ENCODE results near the gene LAIR2. TPM values are rescaled to one million over a fixed set of nuclear protein-coding genes. Genes with fewer than 3 reads are reported as not detected.

LAIR2 gene
- total RNA-seq, 4 donors from 2014 or later: not detected

DNA sequence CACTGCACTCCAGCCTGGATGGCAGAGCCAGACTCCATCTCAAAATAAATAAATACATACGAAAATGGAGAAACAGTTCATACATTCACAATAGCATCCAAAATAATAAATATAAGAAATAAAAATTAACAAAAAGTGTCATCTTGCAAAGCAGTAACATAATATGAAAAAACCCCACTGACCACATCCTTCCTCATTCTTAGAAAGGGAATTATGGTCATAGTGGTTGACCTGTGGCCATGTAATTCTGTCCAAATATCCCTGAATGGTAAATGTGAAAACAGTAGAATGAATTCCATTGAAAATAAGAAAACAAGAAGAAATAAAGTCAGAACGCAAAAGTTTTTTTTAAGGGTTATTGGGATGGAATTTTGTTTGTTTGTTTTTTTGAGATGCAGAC is 22.6 kb upstream of the LAIR2 start:
- Histone ChIP-seq H3K27me3 (no peaks in the 10 kb centered on the region), H3K4me3 (no peak overlapping the region), H3K4me1 (no peaks in the 10 kb centered on the region), H3K9me3 (no peaks in the 10 kb centered on the region), H3K36me3 (no peaks in the 10 kb centered on the region), H3K27ac (no peak overlapping the region)
- no peak for DNase-seq
- intact Hi-C loops (cut with DNase I; ENCODE audit: low total_unique reads): no loop called here
- TF ChIP-seq, protein P1, sequence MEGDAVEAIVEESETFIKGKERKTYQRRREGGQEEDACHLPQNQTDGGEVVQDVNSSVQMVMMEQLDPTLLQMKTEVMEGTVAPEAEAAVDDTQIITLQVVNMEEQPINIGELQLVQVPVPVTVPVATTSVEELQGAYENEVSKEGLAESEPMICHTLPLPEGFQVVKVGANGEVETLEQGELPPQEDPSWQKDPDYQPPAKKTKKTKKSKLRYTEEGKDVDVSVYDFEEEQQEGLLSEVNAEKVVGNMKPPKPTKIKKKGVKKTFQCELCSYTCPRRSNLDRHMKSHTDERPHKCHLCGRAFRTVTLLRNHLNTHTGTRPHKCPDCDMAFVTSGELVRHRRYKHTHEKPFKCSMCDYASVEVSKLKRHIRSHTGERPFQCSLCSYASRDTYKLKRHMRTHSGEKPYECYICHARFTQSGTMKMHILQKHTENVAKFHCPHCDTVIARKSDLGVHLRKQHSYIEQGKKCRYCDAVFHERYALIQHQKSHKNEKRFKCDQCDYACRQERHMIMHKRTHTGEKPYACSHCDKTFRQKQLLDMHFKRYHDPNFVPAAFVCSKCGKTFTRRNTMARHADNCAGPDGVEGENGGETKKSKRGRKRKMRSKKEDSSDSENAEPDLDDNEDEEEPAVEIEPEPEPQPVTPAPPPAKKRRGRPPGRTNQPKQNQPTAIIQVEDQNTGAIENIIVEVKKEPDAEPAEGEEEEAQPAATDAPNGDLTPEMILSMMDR (IDR thresholded peaks at IDR 0.05): no peak
- no peak for TF ChIP-seq POLR2A (IDR thresholded peaks at IDR 0.05)

DNA sequence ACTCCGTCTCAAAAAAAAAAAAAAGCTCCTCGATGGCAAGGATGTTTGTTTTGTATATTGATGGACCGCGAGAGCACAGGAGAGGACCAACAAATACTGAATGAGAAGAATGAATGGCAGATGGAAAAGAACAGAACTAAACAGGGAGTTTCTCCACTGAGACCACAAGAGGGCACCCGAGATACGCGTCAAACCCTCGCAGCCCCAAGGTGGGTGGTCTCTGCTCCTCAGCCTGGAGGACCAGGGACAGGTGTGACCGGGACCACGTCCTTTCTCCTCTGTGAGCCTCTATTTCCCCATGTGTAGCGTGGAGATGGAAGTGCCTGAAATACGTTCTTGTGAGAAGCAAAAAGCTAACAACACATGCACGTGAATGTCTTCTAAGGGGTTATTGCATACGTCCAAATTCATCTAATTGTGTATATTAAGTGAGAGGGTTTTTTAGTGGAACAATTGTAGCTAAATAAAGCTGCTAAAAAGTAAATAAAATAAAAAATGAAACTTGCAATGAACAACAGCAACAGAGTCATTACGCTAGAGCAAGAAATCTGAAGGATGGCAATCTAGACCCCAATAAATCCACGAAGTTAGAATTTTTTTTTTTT is 21.2 kb upstream of the LAIR2 start:
- intact Hi-C loops (cut with DNase I; ENCODE audit: low total_unique reads): no loop called here
- no peak for DNase-seq
- H3K27ac ChIP-seq: no peak overlapping the region

DNA sequence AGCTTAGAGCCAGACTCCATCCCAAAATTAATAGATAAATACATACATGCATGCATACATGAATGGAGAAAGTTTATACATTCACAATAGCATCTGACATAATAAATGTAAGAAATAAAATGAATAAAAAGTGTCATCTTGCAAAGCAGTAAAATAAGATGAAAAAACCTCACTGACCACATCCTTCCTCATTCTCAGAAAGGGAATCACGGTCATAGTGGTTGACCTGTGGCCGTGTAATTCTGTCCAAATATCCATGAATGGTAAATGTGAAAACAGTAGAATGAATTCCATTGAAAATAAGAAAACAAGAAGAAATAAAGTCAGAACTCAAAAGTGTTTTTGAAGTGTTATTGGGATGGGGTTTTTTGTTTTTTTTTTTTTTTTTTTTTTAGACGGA is 19.7 kb upstream of the LAIR2 start:
- Histone ChIP-seq H3K27ac (no peak overlapping the region), H3K36me3 (no peaks in the 10 kb centered on the region), H3K4me3 (no peak overlapping the region), H3K4me1 (no peaks in the 10 kb centered on the region), H3K9me3 (no peaks in the 10 kb centered on the region), H3K27me3 (no peaks in the 10 kb centered on the region)
- TF ChIP-seq, protein P1 (IDR thresholded peaks at IDR 0.05): no peak
- TF ChIP-seq POLR2A (IDR thresholded peaks at IDR 0.05): no peak
- DNase-seq: no peak
- intact Hi-C loops (cut with DNase I; ENCODE audit: low total_unique reads): no loop called here

More for the DNA sequence above, 21.2 kb upstream of the LAIR2 start:
- Histone ChIP-seq H3K9me3 (no peaks in the 10 kb centered on the region), H3K36me3 (no peaks in the 10 kb centered on the region), H3K27me3 (no peaks in the 10 kb centered on the region), H3K4me3 (no peak overlapping the region), H3K4me1 (no peaks in the 10 kb centered on the region)
- TF ChIP-seq, protein P1 (IDR thresholded peaks at IDR 0.05): peak; percentile 20 to 55 (median 40)
- no peak for TF ChIP-seq POLR2A (IDR thresholded peaks at IDR 0.05)

DNA sequence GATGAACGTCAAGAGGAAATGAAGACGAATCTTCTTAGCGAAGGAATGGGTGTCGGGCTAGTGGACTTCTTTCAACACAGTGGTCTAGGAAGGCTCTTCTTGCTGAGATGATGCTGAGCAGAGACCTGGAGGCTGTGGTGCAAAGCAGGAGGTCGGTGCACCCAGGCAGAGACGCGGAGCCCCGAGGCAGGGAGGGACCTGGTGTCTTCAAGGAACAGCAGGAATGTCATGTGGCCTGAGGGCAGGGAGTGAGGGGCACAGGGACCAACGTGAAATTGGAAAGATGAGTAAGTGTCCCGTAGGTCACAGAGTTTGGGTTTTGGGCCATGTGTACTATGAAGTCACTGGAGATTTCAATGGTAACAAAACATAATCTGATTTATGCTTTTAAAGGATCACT is 18.2 kb upstream of the LAIR2 start:
- Histone ChIP-seq H3K4me1 (no peaks in the 10 kb centered on the region), H3K4me3 (no peak overlapping the region), H3K9me3 (no peaks in the 10 kb centered on the region), H3K27me3 (no peaks in the 10 kb centered on the region), H3K36me3 (no peaks in the 10 kb centered on the region), H3K27ac (no peak overlapping the region)
- no peak for DNase-seq
- intact Hi-C loops (cut with DNase I; ENCODE audit: low total_unique reads): no loop called here
- TF ChIP-seq, protein P1 (IDR thresholded peaks at IDR 0.05): no peak
- no peak for TF ChIP-seq POLR2A (IDR thresholded peaks at IDR 0.05)

DNA sequence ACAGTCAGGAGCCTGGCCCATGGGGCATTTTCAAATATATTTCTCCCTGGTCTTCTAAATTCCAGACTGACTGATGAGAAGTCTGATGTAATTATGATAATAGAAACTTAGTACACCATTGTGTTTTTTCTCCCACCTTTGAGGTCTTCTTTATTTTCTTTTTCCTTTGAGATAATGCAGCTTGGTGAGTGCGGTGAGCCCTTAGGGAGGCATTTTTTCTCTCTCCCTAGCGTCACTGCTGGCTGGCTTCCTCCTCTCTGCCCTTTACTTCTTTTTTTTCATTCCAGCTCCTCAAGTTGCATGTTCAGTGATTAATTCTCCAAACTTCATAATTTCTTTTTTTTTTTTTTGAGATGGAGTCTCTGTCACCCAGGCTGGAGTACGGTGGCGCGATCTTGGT is 16.8 kb upstream of the LAIR2 start:
- H3K36me3 ChIP-seq: no peaks in the 10 kb centered on the region
- DNase-seq: no peak
- intact Hi-C loops (cut with DNase I; ENCODE audit: low total_unique reads): no loop called here
- H3K9me3 ChIP-seq: no peaks in the 10 kb centered on the region
- H3K27me3 ChIP-seq: no peaks in the 10 kb centered on the region
- no peak overlapping the region for H3K27ac ChIP-seq
- TF ChIP-seq, protein P1 (IDR thresholded peaks at IDR 0.05): no peak
- no peak overlapping the region for H3K4me3 ChIP-seq
- no peaks in the 10 kb centered on the region for H3K4me1 ChIP-seq

Measured in uterus (tissue), 4 donors.